Astrocyte of the cerebellum (primary cell): Measurements from ENCODE around the gene FBXW8.

Source experiments
- DNase-seq: peaks from one replicate; pipeline ENCODE4 v3.0.0-alpha.2; 2011; ENCODE audit warnings: low read depth
- H3K4me3 ChIP-seq: 2 replicates; pipeline ENCODE4 v1.5.1; 2011; ENCODE audit warnings: mild to moderate bottlenecking, low read depth, low read length, moderate library complexity
- CTCF ChIP-seq: IDR thresholded peaks from 2 replicates; pipeline ENCODE4 v1.5.1; 2012; ENCODE audit warnings: low read length, low read depth, moderate library complexity, mild to moderate bottlenecking; ENCODE audit errors: missing control alignments
- in situ Hi-C: cut with HindIII; loops from 2 replicates; pipeline ENCODE4 v1.10.0; 2017; ENCODE audit warnings: low sequenced_read_pairs

FBXW8 gene

GRCh38 chr12:117027251-117028086, 116.7 kb downstream of the FBXW8 start:
- H3K4me3 ChIP-seq: no peak overlapping the region
- DNase-seq: no peak
- no peak for TF ChIP-seq CTCF
- in situ Hi-C loops: loop anchor here (5.0 kb wide), 1 partner anchor 80 kb away; no protein-coding TSS in a partner anchor

GRCh38 chr12:117028254-117028653, 117.5 kb downstream of the FBXW8 start:
- DNase-seq: no peak
- in situ Hi-C loops: loop anchor here (5.0 kb wide), 1 partner anchor 79 kb away; no protein-coding TSS in a partner anchor

GRCh38 chr12:117030187-117030900, 119.6 kb downstream of the FBXW8 start:
- no peak for TF ChIP-seq CTCF
- H3K4me3 ChIP-seq: no peak overlapping the region
- in situ Hi-C loops: no loop called here
- no peak for DNase-seq

More at GRCh38 chr12:117028254-117028653, 117.5 kb downstream of the FBXW8 start:
- no peak overlapping the region for H3K4me3 ChIP-seq
- TF ChIP-seq CTCF: no peak

GRCh38 chr12:117031843-117032592, 121.3 kb downstream of the FBXW8 start:
- in situ Hi-C loops: no loop called here
- no peak for DNase-seq
- TF ChIP-seq CTCF: no peak
- no peak overlapping the region for H3K4me3 ChIP-seq

GRCh38 chr12:117032593-117033381, 122.0 kb downstream of the FBXW8 start:
- no peak for TF ChIP-seq CTCF
- no peak for DNase-seq
- in situ Hi-C loops: no loop called here
- peak overlapping the region; percentile 16 for H3K4me3 ChIP-seq
